K562 (cell line): ENCODE results near the gene SLC22A16. TPM values are rescaled to one million over a fixed set of nuclear protein-coding genes. Genes with fewer than 3 reads are reported as not detected.

Source experiments
- ATAC-seq: fragments of 200-7000 bp; cut with Tn5 transposase; 3 replicates; pipeline ENCODE4 v1.9.1; 2020; ENCODE audit warnings: moderate library complexity
- BruUV-seq: library from RNA; stranded (reverse); fragments of 400-500 nt; replicated peaks from 2 replicates; lab custom pipeline; 2021; lab: Mats Ljungman, UMichigan
- CTCF ChIA-PET: fragments of 300-600 bp; formaldehyde crosslinking; extraction: SDS; loops from one replicate; lab custom pipeline; 2021; ENCODE audit warnings: low intra/inter-chr PET ratio; lab: Yijun Ruan, JAX
- POLR2A ChIA-PET: fragments of 300-600, 350-650 bp; sonication (Branson Sonifier 250); formaldehyde crosslinking; extraction: SDS; loops from one replicate; lab custom pipeline; 2021; ENCODE audit warnings: antibody characterized with exemption, inconsistent platforms; lab: Yijun Ruan, JAX
- DNase-seq, 4 experiments: peaks; one replicate each; pipeline versions ENCODE4 v3.0.0 to v3.0.0-alpha.2; 2011 to 2018; ENCODE audit warnings: low spot score in 3 of 4, mixed read lengths in 3 of 4; ENCODE audit errors: extremely low read depth in 1 of 4
- FAIRE-seq: peaks from 2 replicates; lab custom pipeline; 2011; peaks lifted over from hg19 to GRCh38; lab: Jason Lieb, UNC
- H2AFZ ChIP-seq: 2 replicates; pipeline ENCODE4 v1.6.0; 2011; ENCODE audit warnings: low read depth, low read length, control low read depth, inconsistent platforms
- H3K27ac ChIP-seq: fragments of 200-600 bp; 3 replicates; pipeline ENCODE4 v1.8.0; 2011; ENCODE audit warnings: low read depth, mild to moderate bottlenecking, control low read depth, inconsistent platforms, low read length, moderate library complexity, mixed read lengths; ENCODE audit errors: extremely low read depth
- H3K27me3 ChIP-seq, 2 experiments: fragments of 300-600 bp in 1 of 2; 2 replicates in 1 of 2; 3 replicates in 1 of 2; pipeline versions ENCODE4 v1.6.0 to v1.8.0; 2011; ENCODE audit warnings: inconsistent platforms in 2 of 2, low read length in 2 of 2, mild to moderate bottlenecking in 1 of 2, mixed read lengths in 1 of 2, moderate library complexity in 1 of 2; ENCODE audit not compliant: control insufficient read depth in 2 of 2, insufficient read depth in 2 of 2
- H3K36me3 ChIP-seq: fragments of 300-600 bp; 3 replicates; pipeline ENCODE4 v1.8.0; 2011; ENCODE audit warnings: mild to moderate bottlenecking, low read length, inconsistent platforms; ENCODE audit not compliant: control insufficient read depth, insufficient read depth
- H3K4me1 ChIP-seq, 2 experiments: fragments of 200-600 bp in 1 of 2; replicated peaks in 1 of 2; 2 replicates in 1 of 2; 3 replicates in 1 of 2; pipeline versions ENCODE4 v1.5.1 to v1.8.0; 2011; ENCODE audit warnings: inconsistent platforms in 2 of 2, low read length in 2 of 2, mild to moderate bottlenecking in 1 of 2, mixed read lengths in 1 of 2, moderate library complexity in 1 of 2; ENCODE audit not compliant: control insufficient read depth in 2 of 2, insufficient read depth in 2 of 2
- H3K4me2 ChIP-seq: 2 replicates; pipeline ENCODE4 v1.6.1; 2011; ENCODE audit warnings: low read length, control low read depth, inconsistent platforms, mixed read lengths; ENCODE audit not compliant: insufficient read depth
- H3K4me3 ChIP-seq: fragments of 200-600 bp; sonication (generic), shearing (Covaris generic); 2 replicates; pipeline ENCODE4 v1.5.1; 2016; ENCODE audit warnings: control low read depth, inconsistent platforms
- H3K79me2 ChIP-seq: fragments of 200-600 bp; 3 replicates; pipeline ENCODE4 v1.8.0; 2011; ENCODE audit warnings: low read length, inconsistent platforms; ENCODE audit not compliant: control insufficient read depth, insufficient read depth
- H3K9ac ChIP-seq, 2 experiments: 2 replicates each; pipeline versions ENCODE4 v1.6.0 to v1.6.1; 2011; ENCODE audit warnings: low read depth in 2 of 2, low read length in 2 of 2, control low read depth in 1 of 2, inconsistent platforms in 1 of 2, mild to moderate bottlenecking in 1 of 2, mixed read lengths in 1 of 2; ENCODE audit not compliant: insufficient read depth in 1 of 2
- H3K9me1 ChIP-seq: one replicate; pipeline ENCODE4 v1.6.0; 2011; ENCODE audit warnings: inconsistent platforms, mild to moderate bottlenecking, low read length, moderate library complexity; ENCODE audit not compliant: control insufficient read depth, insufficient read depth
- H3K9me3 ChIP-seq: replicated peaks from 2 replicates; pipeline ENCODE4 v1.5.1; 2011; ENCODE audit warnings: low read depth, low read length, inconsistent platforms; ENCODE audit not compliant: control insufficient read depth, insufficient read depth
- H4K20me1 ChIP-seq: replicated peaks from 2 replicates; pipeline ENCODE4 v1.6.1; 2011; ENCODE audit warnings: low read length, inconsistent platforms, mixed read lengths; ENCODE audit not compliant: control insufficient read depth, insufficient read depth
- AFF1 ChIP-seq, 2 experiments: fragments of 450-650 bp; IDR thresholded peaks; 2 replicates each; pipeline ENCODE4 v1.6.1; 2018; ENCODE audit warnings: mild to moderate bottlenecking in 2 of 2, low read depth in 1 of 2; ENCODE audit not compliant: partially characterized antibody in 2 of 2
- CGGBP1 ChIP-seq: fragments of 250-450 bp; sonication (Bioruptor Pico); IDR thresholded peaks from 2 replicates; pipeline ENCODE4 v1.9.0; 2021; ENCODE audit warnings: mild to moderate bottlenecking
- ELF1 ChIP-seq: fragments of 200-800 bp; sonication (Bioruptor generic); IDR thresholded peaks from 2 replicates; pipeline ENCODE4 v1.6.1; 2016; ENCODE audit warnings: missing genetic modification characterization, missing compliant biosample characterization
- ETV5 ChIP-seq: sonication (generic); formaldehyde crosslinking; IDR thresholded peaks from 2 replicates; pipeline ENCODE4 v1.4.0; 2020; ENCODE audit warnings: low read depth, mild to moderate bottlenecking, missing genetic modification reagents
- FOSL1 ChIP-seq: fragments of 200-800 bp; sonication (Bioruptor generic); conservative IDR thresholded peaks from 2 replicates; pipeline ENCODE4 v1.6.1; 2016; ENCODE audit warnings: missing genetic modification characterization, missing compliant biosample characterization
- HCFC1 ChIP-seq: IDR thresholded peaks from 2 replicates; pipeline ENCODE4 v1.6.1; 2012; ENCODE audit warnings: low read depth, low read length, improper control_type of control experiment
- HMGXB4 ChIP-seq: sonication (generic); formaldehyde crosslinking; IDR thresholded peaks from 2 replicates; pipeline ENCODE4 v1.8.1; 2023; ENCODE audit warnings: mild to moderate bottlenecking, missing genetic modification reagents
- ILF3 ChIP-seq: fragments of 450-650 bp; IDR thresholded peaks from 2 replicates; pipeline ENCODE4 v1.6.1; 2018; ENCODE audit warnings: antibody characterized with exemption, mild to moderate bottlenecking, moderate library complexity, borderline replicate concordance
- LEF1 ChIP-seq: fragments of 450-650 bp; IDR thresholded peaks from 2 replicates; pipeline ENCODE4 v1.6.1; 2016; ENCODE audit warnings: mild to moderate bottlenecking
- MEF2A ChIP-seq: IDR thresholded peaks from 2 replicates; pipeline ENCODE4 v1.6.1; 2011; ENCODE audit warnings: low read depth, mild to moderate bottlenecking, low read length, moderate library complexity; ENCODE audit not compliant: control insufficient read depth
- RNF219 ChIP-seq: fragments of 250-450 bp; sonication (Bioruptor Pico); IDR thresholded peaks from 2 replicates; pipeline ENCODE4 v1.5.0; 2022; ENCODE audit warnings: mild to moderate bottlenecking
- SMARCA4 ChIP-seq: fragments of 450-650 bp; IDR thresholded peaks from 2 replicates; pipeline ENCODE4 v1.6.1; 2016
- THAP12 ChIP-seq: fragments of 250-450 bp; sonication (Bioruptor Pico); IDR thresholded peaks from 2 replicates; pipeline ENCODE4 v1.9.0; 2021; ENCODE audit warnings: mild to moderate bottlenecking, inconsistent platforms
- WGBS: fragments of 100-300 bp; shearing (Covaris generic); methylation state at CpG from one replicate; pipeline ENCODE4 v1.1.6; 2016; ENCODE audit warnings: low coverage, mixed read lengths; ENCODE audit not compliant: insufficient coverage; ENCODE audit errors: missing lambda C conversion rate; 5-methylcytosine and 5-hydroxymethylcytosine counted together
- in situ Hi-C: fragments of 300-500 bp; cut with MboI; formaldehyde crosslinking; loops from 4 replicates; pipeline ENCODE4 v1.15.0; 2018; ENCODE audit warnings: inconsistent platforms, mixed read lengths
- intact Hi-C: fragments of 100-400 bp; cut with micrococcal nuclease; formaldehyde crosslinking; loops from 2 replicates; pipeline ENCODE4 v1.14.2; 2022
- polyA plus RNA-seq, 8 experiments: library from polyadenylated mRNA; depleted of rRNA in 4 of 8; stranded (reverse) in 5 of 8; unstranded in 3 of 8; fragments of >200 nt; fragmentation: Nextera tagmentation in 2 of 8; fragmentation: Illumina TruSeq in 1 of 8; extraction: Ambion mirVana in 2 of 8; extraction: Trizol in 1 of 8; gene quantifications; 2 replicates each; pipeline versions ENCODE4 v1.2.1 to v1.2.3, GENCODE V29; 2011 to 2014; ENCODE audit warnings: inconsistent platforms in 1 of 8, missing spikeins in 1 of 8
- total RNA-seq, 7 experiments: library from RNA; depleted of rRNA in 6 of 7; stranded (reverse); fragments of >200 nt in 6 of 7; fragmentation: Illumina TruSeq in 2 of 7; extraction: Trizol in 2 of 7; gene quantifications; 2 replicates each; pipeline versions ENCODE4 v1.2.1 to v1.2.3, GENCODE V29; 2011 to 2021; ENCODE audit warnings: low replicate concordance in 1 of 7

Gene SLC22A16
- total and polyA plus RNA-seq, 9 of the 15 experiments (the other 6 are each of a cell fraction or from before 2014, with no cell fraction given): not detected

GRCh38 chr6:110458476-110458875 lies 17.9 kb downstream of the SLC22A16 start:
- ChIA-PET POLR2A (no interaction called here), CTCF (no interaction called here)
- no peak for DNase-seq

More at GRCh38 chr6:110458476-110458875, 17.9 kb downstream of the SLC22A16 start:
- Histone ChIP-seq H3K9me3 (no peaks in the 10 kb centered on the region), H2AFZ (no peak overlapping the region), H3K4me3 (no peak overlapping the region)
- in situ Hi-C loops: no loop called here
- TF ChIP-seq ELF1 (tag) (no peak), CGGBP1 (CRISPR knock-in tag) (no peak), HCFC1 (no peak), LEF1 (no peak), ILF3 (no peak), AFF1 (IDR thresholded peaks at IDR 0.05; ENCODE audit: low read depth in 1 of 2, partially characterized antibody in 2 of 2) (no peak), HMGXB4 (no peak), FOSL1 (tag) (no peak), ETV5 (CRISPR knock-in tag) (no peak), MEF2A (no peak), THAP12 (CRISPR knock-in tag) (no peak), SMARCA4 (no peak), RNF219 (no peak)
- TF ChIP-seq, all 486 proteins: peak for 0
- no TSS peak for BruUV-seq
- H3K4me1 ChIP-seq: no peaks in the 10 kb centered on the region
- no peak overlapping the region for H3K9ac ChIP-seq
- H4K20me1 ChIP-seq: no peaks in the 10 kb centered on the region
- intact Hi-C loops: no loop called here
- H3K27me3 ChIP-seq: no peaks in the 10 kb centered on the region
- WGBS: 0% methylated on average over 1 of the region's 1 CpG
- ATAC-seq (no peak), FAIRE-seq (no peak)
- H3K4me2 ChIP-seq: no peak overlapping the region
- H3K27ac ChIP-seq: no peak overlapping the region
- no peaks in the 10 kb centered on the region for H3K79me2 ChIP-seq
- no peaks in the 10 kb centered on the region for H3K36me3 ChIP-seq
- H3K9me1 ChIP-seq: no peaks in the 10 kb centered on the region
